ENCODE data around the gene BRME1. TPM values are rescaled to one million over a fixed set of nuclear protein-coding genes. Genes with fewer than 3 reads are reported as not detected.

The BRME1 gene
- polyA plus RNA-seq, 2 of the 4 experiments (the other 2 are of a cell fraction) = 0.12 to 1.2 TPM

DNA sequence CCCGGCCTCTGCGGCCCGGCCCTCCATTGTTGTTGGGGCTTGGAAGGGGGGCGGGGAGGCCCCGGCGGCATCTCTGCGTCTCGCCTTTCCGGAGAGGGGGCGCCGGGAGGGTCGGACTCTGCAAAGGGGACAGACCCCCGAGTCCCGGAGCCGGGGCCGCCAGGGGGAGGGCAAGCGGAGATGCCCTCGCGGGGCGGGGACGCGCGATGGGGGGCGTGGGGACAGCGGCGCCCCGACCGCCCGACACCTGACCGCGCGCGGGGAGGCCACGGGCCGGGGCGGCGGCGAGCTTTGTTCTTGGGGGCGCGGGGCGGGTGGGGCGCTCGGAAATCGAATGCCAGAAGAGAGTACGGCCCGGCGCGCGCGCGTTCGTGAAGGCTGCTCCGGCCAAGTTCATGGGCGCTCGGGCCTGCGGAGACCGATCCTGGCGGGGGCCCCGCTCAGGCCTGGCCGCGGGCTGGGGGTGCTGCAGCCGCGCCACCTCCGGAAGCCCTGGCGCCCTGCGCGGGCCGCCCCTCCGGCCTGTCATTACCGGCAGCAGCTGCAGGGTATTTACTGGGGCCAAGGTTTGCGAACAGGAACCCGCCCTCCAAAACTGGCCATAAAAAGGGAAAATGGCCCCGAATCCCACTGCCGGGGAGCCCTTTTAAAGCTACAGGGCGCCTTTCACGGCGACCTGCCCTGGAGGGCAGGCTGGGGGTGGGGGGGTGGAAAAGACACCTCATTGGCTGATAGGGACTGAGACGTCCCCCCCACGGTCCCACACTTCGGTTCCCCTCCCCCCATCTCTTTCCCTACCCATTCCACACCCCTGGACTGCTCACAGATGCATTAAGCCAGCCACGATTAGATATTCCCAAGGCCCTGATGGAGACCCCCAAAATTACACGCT is 40.1 kb downstream of the BRME1 start:
- H3K9me3 ChIP-seq = no peaks in the 10 kb centered on the region
- CTCF ChIA-PET = interaction anchor here (0.8 to 20.6 kb wide), 3 partner anchors 13 to 81 kb away, joined by 3 to 271 read pairs (median 3); no protein-coding TSS in a partner anchor
- FAIRE-seq = no peak
- H3K4me3 ChIP-seq = peak overlapping the region; percentile 88
- TF ChIP-seq NPAS2 (CRISPR knock-in tag; IDR thresholded peaks at IDR 0.05; ENCODE audit: borderline replicate concordance) = no peak
- TF ChIP-seq, protein P1, sequence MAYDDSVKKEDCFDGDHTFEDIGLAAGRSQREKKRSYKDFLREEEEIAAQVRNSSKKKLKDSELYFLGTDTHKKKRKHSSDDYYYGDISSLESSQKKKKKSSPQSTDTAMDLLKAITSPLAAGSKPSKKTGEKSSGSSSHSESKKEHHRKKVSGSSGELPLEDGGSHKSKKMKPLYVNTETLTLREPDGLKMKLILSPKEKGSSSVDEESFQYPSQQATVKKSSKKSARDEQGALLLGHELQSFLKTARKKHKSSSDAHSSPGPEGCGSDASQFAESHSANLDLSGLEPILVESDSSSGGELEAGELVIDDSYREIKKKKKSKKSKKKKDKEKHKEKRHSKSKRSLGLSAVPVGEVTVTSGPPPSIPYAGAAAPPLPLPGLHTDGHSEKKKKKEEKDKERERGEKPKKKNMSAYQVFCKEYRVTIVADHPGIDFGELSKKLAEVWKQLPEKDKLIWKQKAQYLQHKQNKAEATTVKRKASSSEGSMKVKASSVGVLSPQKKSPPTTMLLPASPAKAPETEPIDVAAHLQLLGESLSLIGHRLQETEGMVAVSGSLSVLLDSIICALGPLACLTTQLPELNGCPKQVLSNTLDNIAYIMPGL (CRISPR knock-in tag; IDR thresholded peaks at IDR 0.05; ENCODE audit: borderline replicate concordance) = no peak
- peak overlapping the region; percentile 91 to 96 for H3K27ac ChIP-seq
- H3K4me1 ChIP-seq = peaks cover 38% of the 10 kb centered on the region
- POLR2A ChIA-PET = interaction anchor here (1.1 kb wide), 1 partner anchor 19 kb away, joined by 4 read pairs; no protein-coding TSS in a partner anchor
- ATAC-seq = no peak
- 25% methylated on average over 8 of the region's 82 CpGs for WGBS (ENCODE audit: missing lambda C conversion rate)
- H3K4me2 ChIP-seq = peak overlapping the region; percentile 97
- no peak for DNase-seq (ENCODE audit: low read depth in 1 of 2, low spot score in 1 of 2)

DNA sequence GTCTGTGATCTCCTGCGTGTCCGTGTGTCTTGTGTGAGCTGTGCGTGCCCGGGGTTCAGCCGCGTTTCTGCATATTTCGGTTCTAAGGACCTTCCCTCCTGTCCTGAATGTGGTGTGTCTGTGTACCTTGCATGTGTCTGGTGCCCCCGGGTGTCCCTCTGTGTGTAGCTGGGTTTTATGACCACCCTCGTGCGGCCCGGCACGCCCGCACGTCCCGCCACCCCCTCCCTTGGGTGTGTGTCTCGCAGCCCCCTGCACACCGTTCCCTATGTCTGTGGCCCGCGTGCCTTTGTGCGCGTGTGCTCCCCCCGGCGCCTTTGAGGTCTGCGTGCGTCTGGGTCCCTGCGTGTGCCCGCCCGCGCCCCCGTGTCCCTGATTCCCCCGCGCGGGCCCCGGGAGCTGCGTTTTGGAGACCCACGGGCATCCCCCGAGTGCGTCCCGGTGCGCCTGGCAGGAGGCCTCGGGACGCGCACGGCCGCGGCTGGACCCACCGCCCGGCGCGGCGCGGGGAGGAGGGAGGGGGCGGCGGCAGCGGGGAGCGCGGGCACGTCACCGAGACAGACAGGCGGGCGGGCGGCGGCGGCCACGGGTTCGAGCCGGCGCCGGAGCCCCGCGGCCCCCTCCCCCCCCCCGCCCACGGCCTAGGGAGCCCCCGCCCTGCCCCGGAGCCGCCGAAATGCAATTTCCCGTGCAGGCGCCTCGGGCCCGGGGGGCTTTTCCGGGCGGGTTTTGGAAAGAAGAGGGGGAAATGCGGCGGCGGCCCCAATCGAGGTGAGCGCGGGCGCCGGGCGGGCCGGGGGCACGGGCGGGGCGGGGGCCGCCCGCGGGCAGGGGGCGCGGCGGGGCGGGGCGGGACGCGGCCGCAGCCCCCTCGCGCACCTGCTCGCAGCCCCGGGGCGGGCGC is 41.0 kb downstream of the BRME1 start:
- DNase-seq (ENCODE audit: low read depth in 1 of 2, low spot score in 1 of 2) (no peak), ATAC-seq (no peak), FAIRE-seq (no peak)
- peaks cover 46% of the 10 kb centered on the region for H3K4me1 ChIP-seq
- H3K4me3 ChIP-seq = peak overlapping the region; percentile 88
- peak overlapping the region; percentile 97 for H3K4me2 ChIP-seq
- no peak for TF ChIP-seq KDM1A (IDR thresholded peaks at IDR 0.05; ENCODE audit: low read depth)
- TF ChIP-seq, protein P2, sequence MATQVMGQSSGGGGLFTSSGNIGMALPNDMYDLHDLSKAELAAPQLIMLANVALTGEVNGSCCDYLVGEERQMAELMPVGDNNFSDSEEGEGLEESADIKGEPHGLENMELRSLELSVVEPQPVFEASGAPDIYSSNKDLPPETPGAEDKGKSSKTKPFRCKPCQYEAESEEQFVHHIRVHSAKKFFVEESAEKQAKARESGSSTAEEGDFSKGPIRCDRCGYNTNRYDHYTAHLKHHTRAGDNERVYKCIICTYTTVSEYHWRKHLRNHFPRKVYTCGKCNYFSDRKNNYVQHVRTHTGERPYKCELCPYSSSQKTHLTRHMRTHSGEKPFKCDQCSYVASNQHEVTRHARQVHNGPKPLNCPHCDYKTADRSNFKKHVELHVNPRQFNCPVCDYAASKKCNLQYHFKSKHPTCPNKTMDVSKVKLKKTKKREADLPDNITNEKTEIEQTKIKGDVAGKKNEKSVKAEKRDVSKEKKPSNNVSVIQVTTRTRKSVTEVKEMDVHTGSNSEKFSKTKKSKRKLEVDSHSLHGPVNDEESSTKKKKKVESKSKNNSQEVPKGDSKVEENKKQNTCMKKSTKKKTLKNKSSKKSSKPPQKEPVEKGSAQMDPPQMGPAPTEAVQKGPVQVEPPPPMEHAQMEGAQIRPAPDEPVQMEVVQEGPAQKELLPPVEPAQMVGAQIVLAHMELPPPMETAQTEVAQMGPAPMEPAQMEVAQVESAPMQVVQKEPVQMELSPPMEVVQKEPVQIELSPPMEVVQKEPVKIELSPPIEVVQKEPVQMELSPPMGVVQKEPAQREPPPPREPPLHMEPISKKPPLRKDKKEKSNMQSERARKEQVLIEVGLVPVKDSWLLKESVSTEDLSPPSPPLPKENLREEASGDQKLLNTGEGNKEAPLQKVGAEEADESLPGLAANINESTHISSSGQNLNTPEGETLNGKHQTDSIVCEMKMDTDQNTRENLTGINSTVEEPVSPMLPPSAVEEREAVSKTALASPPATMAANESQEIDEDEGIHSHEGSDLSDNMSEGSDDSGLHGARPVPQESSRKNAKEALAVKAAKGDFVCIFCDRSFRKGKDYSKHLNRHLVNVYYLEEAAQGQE (IDR thresholded peaks at IDR 0.05) = no peak
- TF ChIP-seq, protein P3, sequence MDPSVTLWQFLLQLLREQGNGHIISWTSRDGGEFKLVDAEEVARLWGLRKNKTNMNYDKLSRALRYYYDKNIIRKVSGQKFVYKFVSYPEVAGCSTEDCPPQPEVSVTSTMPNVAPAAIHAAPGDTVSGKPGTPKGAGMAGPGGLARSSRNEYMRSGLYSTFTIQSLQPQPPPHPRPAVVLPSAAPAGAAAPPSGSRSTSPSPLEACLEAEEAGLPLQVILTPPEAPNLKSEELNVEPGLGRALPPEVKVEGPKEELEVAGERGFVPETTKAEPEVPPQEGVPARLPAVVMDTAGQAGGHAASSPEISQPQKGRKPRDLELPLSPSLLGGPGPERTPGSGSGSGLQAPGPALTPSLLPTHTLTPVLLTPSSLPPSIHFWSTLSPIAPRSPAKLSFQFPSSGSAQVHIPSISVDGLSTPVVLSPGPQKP (IDR thresholded peaks at IDR 0.05; ENCODE audit: low read depth, low read length) = no peak
- TF ChIP-seq, protein P4, sequence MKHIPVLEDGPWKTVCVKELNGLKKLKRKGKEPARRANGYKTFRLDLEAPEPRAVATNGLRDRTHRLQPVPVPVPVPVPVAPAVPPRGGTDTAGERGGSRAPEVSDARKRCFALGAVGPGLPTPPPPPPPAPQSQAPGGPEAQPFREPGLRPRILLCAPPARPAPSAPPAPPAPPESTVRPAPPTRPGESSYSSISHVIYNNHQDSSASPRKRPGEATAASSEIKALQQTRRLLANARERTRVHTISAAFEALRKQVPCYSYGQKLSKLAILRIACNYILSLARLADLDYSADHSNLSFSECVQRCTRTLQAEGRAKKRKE (CRISPR knock-in tag; IDR thresholded peaks at IDR 0.05; ENCODE audit: low read depth) = no peak
- TF ChIP-seq MYC (IDR thresholded peaks at IDR 0.05; ENCODE audit: borderline replicate concordance, low read length) = no peak
- no peak for TF ChIP-seq ZC3H11A (IDR thresholded peaks at IDR 0.05)
- no peak for TF ChIP-seq SMC3 (IDR thresholded peaks at IDR 0.05)
- no peak for TF ChIP-seq CEBPB (IDR thresholded peaks at IDR 0.05)
- TF ChIP-seq CBX8 (IDR thresholded peaks at IDR 0.05) = no peak
- no peak for TF ChIP-seq MAFK (IDR thresholded peaks at IDR 0.05; ENCODE audit: partially characterized antibody)
- TF ChIP-seq JUN (IDR thresholded peaks at IDR 0.05) = no peak
- TF ChIP-seq HDAC2 (IDR thresholded peaks at IDR 0.05) = no peak
- no peak for TF ChIP-seq FOSB (CRISPR knock-in tag; IDR thresholded peaks at IDR 0.05)
- TF ChIP-seq, protein P5, sequence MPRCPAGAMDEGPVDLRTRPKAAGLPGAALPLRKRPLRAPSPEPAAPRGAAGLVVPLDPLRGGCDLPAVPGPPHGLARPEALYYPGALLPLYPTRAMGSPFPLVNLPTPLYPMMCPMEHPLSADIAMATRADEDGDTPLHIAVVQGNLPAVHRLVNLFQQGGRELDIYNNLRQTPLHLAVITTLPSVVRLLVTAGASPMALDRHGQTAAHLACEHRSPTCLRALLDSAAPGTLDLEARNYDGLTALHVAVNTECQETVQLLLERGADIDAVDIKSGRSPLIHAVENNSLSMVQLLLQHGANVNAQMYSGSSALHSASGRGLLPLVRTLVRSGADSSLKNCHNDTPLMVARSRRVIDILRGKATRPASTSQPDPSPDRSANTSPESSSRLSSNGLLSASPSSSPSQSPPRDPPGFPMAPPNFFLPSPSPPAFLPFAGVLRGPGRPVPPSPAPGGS (IDR thresholded peaks at IDR 0.05) = no peak
- no peak for TF ChIP-seq ZFP36 (IDR thresholded peaks at IDR 0.05; ENCODE audit: borderline replicate concordance, partially characterized antibody)
- 59% methylated on average over 14 of the region's 113 CpGs for WGBS (ENCODE audit: missing lambda C conversion rate)
- no peaks in the 10 kb centered on the region for H3K9me3 ChIP-seq
- H3K27ac ChIP-seq = peak overlapping the region; percentile 91 to 96
- CTCF ChIA-PET = interaction anchor here (1.0 to 20.6 kb wide), 5 partner anchors 15 to 80 kb away, joined by 3 to 271 read pairs (median 48); partner anchors contain the start of gene ZSWIM4
- POLR2A ChIA-PET = interaction anchor here (3.5 kb wide), 1 partner anchor 30 kb away, joined by 37 read pairs; no protein-coding TSS in a partner anchor

Measured in A549 (cell line).